A549 (cell line): ENCODE results near the gene CMTM7.

Source experiments
- CTCF ChIP-seq: fragments of >200 bp; sonication (Bioruptor Twin); formaldehyde crosslinking; IDR thresholded peaks from 3 replicates; pipeline ENCODE4 v1.5.1; 2016
- FOSL2 ChIP-seq, 2 experiments: fragments of 450-650 bp in 1 of 2; fragments of >200 bp in 1 of 2; sonication (Bioruptor Twin) in 1 of 2; formaldehyde crosslinking; IDR thresholded peaks; 2 replicates each; pipeline versions ENCODE4 v1.5.0 to v1.6.1; 2016 to 2020; ENCODE audit warnings: mild to moderate bottlenecking in 1 of 2, moderate library complexity in 1 of 2
- HOXB5 ChIP-seq: fragments of 250-450 bp; sonication (Bioruptor Pico); IDR thresholded peaks from 2 replicates; pipeline ENCODE4 v1.5.0; 2020; ENCODE audit warnings: mild to moderate bottlenecking, moderate library complexity
- JUN ChIP-seq, 2 experiments: fragments of >200 bp; sonication (Bioruptor Twin); formaldehyde crosslinking; IDR thresholded peaks; 2 replicates in 1 of 2; 3 replicates in 1 of 2; pipeline ENCODE4 v1.6.1; 2016 to 2017
- POLR2AphosphoS2 ChIP-seq: conservative IDR thresholded peaks from 2 replicates; pipeline ENCODE4 v1.6.1; 2012; ENCODE audit warnings: low read length, improper control_type of control experiment, inconsistent platforms
- RAD21 ChIP-seq, 2 experiments: fragments of >200 bp in 1 of 2; sonication (Bioruptor Twin) in 1 of 2; formaldehyde crosslinking in 1 of 2; IDR thresholded peaks in 1 of 2; conservative IDR thresholded peaks in 1 of 2; 2 replicates in 1 of 2; 3 replicates in 1 of 2; pipeline ENCODE4 v1.6.1; 2012 to 2018; ENCODE audit warnings: inconsistent platforms in 1 of 2
- SMC3 ChIP-seq: fragments of >200 bp; sonication (Bioruptor Twin); formaldehyde crosslinking; IDR thresholded peaks from 3 replicates; pipeline ENCODE4 v1.6.1; 2018; ENCODE audit warnings: inconsistent platforms

- TF ChIP-seq HOXB5 (CRISPR knock-in tag): no peak
- no peak for TF ChIP-seq JUN (IDR thresholded peaks at IDR 0.05)
- no peak for TF ChIP-seq SMC3
- no peak for TF ChIP-seq RAD21 (conservative IDR thresholded peaks at IDR 0.05 in 1 of 2, IDR thresholded peaks at IDR 0.05 in 1 of 2)
- no peak for TF ChIP-seq POLR2AphosphoS2
- TF ChIP-seq FOSL2 (IDR thresholded peaks at IDR 0.05): no peak
- no peak for TF ChIP-seq FOSL2 (CRISPR knock-in tag; IDR thresholded peaks at IDR 0.05)
- no peak for TF ChIP-seq CTCF
Measured at GRCh38 chr3:32366638-32367397, 24.8 kb upstream of the CMTM7 start.
